ENCODE data around the gene BTAF1.

The BTAF1 gene

GRCh38 chr10:92052741-92053140 lies 129.2 kb downstream of the BTAF1 start:
- DNase-seq (ENCODE audit: low spot score): no peak

DNA sequence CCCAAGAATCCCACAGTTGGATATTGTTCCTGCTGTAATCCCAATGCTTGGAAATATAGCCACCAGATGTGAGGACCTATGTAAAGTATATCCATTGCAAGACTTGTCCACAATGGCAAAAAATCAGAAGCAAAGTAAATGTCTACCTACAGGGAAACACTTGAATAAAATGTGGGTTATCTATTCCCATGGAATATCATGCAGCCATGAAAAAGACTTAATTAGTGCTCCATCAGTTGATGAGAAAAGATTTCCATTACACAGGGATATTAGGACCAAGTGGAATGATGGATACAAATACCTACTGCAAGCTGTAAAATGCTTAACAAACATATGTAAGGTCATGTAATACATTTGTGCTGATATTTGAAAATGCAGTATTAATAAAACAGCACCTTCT lies 131.2 kb downstream of the BTAF1 start:
- no peak for DNase-seq (ENCODE audit: low spot score)

DNA sequence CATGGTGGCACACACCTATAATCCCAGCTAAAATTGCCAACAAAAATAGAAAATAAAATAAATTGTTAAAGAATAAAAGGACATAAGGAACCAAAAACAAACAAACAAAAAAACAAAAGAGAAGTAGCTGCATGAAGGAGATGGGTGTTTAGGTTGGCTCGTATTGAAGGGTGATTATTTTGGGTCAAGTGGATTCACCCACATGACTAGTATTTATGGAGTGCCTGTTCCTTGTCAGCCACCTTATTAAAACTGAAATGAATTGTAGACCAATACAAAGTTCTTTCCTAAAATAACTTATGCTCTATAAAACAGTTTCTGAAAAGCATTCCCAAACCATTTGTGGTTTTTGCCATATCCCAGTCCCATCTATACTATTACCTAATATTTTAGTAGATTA lies 138.7 kb downstream of the BTAF1 start:
- no peak for DNase-seq (ENCODE audit: low spot score)

- no peak for DNase-seq (ENCODE audit: low spot score)
Measured at GRCh38 chr10:92064506-92064905, 140.9 kb downstream of the BTAF1 start.

GRCh38 chr10:92066386-92066785 lies 142.8 kb downstream of the BTAF1 start:
- DNase-seq (ENCODE audit: low spot score): no peak

DNA sequence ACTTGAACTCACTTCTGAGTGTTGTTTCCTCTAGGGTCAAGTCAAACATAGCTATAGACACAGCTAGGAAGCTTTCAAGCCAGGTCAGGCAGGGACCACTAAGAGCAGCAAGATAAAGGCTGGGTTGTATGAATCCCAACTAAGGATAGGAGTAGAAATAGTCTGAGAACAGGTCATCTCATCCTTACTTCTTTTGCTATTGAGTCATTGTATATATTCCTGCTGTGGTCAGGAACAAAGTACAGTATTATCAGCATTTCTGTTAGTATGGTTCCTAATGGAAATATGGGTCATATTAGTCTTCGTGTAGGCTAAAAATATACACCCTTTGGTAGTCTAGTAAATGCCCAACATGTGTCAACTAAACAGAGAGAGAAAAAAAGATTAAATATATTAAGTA lies 145.3 kb downstream of the BTAF1 start:
- no peak for DNase-seq (ENCODE audit: low spot score)

DNA sequence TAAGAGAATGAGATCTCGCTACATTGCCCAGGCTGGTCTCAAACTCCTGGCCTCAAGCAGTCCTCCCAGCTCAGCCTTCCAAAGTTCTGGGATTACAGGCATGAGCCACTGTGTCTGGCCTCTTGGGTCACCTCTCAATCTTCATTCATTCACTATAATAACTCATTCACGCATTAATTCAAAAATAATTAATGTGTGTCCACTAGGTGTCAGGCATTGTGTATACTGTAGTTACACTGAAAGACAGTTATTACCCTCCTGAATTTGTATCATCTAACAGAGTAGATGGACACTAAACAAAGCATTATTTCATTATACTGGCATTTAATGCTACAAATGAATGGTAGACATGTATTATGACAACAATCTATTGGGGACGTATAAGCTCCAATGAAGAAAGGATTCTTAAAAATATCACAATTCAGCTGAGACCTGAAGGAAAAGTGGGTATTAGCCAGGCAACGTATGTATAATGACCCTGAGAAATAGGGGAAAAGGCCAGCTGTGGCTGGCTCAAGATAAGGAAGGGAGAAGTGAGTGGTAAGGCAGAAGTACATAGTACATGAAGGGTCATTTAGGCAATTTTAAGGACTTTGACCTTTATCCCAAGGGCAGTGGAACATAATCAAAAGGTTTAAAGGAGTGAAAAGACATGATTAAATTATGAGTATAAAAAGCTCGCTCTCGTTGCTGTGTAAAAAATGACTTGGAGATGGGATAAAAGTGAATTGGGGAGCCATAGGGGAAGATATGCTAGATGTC lies 150.7 kb downstream of the BTAF1 start:
- DNase-seq (ENCODE audit: low spot score): peak; percentile 16

DNA sequence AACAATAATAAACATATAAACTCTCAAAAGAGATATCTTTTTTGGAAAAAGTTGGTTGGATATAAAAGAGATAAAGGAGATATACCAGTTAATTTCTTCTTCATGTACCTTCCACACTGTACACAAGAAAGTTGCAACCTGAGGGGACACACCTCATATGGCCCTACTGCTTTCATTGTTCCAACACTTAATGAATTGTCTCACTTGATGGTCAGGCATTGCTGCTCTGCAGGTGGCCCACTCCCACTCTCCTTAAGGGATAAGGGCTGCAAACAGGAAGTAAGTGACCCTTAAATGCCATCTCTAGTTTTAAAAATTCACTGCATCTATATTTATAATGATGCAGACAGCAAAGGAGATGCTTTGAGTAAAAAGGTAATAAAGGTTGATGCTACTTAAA lies 152.3 kb downstream of the BTAF1 start:
- DNase-seq (ENCODE audit: low spot score): no peak

- no peak for DNase-seq (ENCODE audit: low spot score)
Measured at GRCh38 chr10:92076722-92077121, 153.2 kb downstream of the BTAF1 start.

- no peak for DNase-seq (ENCODE audit: low spot score)
Measured at GRCh38 chr10:92079003-92079402, 155.4 kb downstream of the BTAF1 start.
